Fibroblast of lung (primary cell): ENCODE measurements around the gene RIN3. TPM values are rescaled to one million over a fixed set of nuclear protein-coding genes. Genes with fewer than 3 reads are reported as not detected.
A peak's percentile ranks its signal among the peaks of the same experiment; 100 is the strongest.

Experiments
- DNase-seq, 2 donors: peaks; one replicate each; pipeline versions ENCODE4 v3.0.0 to v3.0.0-alpha.2; 2010; ENCODE audit warnings: low read depth in 2 of 2
- H2AFZ ChIP-seq: 2 replicates; pipeline ENCODE4 v1.5.1; 2012; ENCODE audit warnings: low read length, control low read depth, inconsistent platforms
- H3K27ac ChIP-seq: 2 replicates; pipeline ENCODE4 v1.5.1; 2011; ENCODE audit warnings: low read length, control low read depth; ENCODE audit not compliant: insufficient read depth
- H3K27me3 ChIP-seq: 2 replicates; pipeline ENCODE4 v1.5.1; 2011; ENCODE audit warnings: mild to moderate bottlenecking, low read length; ENCODE audit not compliant: control insufficient read depth, insufficient read depth
- H3K36me3 ChIP-seq: 2 replicates; pipeline ENCODE4 v1.5.1; 2011; ENCODE audit warnings: low read length; ENCODE audit not compliant: control insufficient read depth, insufficient read depth
- H3K4me1 ChIP-seq: 2 replicates; pipeline ENCODE4 v1.5.1; 2011; ENCODE audit warnings: low read length; ENCODE audit not compliant: control insufficient read depth, insufficient read depth; ENCODE audit errors: extremely low read depth
- H3K4me2 ChIP-seq: 2 replicates; pipeline ENCODE4 v1.5.1; 2011; ENCODE audit warnings: low read length, control low read depth; ENCODE audit not compliant: insufficient read depth; ENCODE audit errors: extremely low read depth
- H3K4me3 ChIP-seq, 4 experiments: fragments of 200-600 bp in 1 of 4; sonication (generic) in 1 of 4; replicated peaks in 1 of 4; 2 replicates each; pipeline ENCODE4 v1.5.1; 2011 to 2016; ENCODE audit warnings: low read length in 4 of 4, low read depth in 3 of 4, mild to moderate bottlenecking in 3 of 4, control low read depth in 2 of 4, inconsistent platforms in 1 of 4, mixed read lengths in 1 of 4; ENCODE audit not compliant: insufficient read depth in 1 of 4; ENCODE audit errors: control extremely low read depth in 1 of 4
- H3K79me2 ChIP-seq: 2 replicates; pipeline ENCODE4 v1.5.1; 2012; ENCODE audit warnings: mild to moderate bottlenecking, low read length, inconsistent platforms; ENCODE audit not compliant: control insufficient read depth, insufficient read depth
- H3K9ac ChIP-seq: 2 replicates; pipeline ENCODE4 v1.5.1; 2011; ENCODE audit warnings: mild to moderate bottlenecking, low read length, control low read depth; ENCODE audit not compliant: insufficient read depth
- H3K9me3 ChIP-seq: 2 replicates; pipeline ENCODE4 v1.5.1; 2012; ENCODE audit warnings: low read depth, low read length; ENCODE audit not compliant: control insufficient read depth, insufficient read depth
- H4K20me1 ChIP-seq: 2 replicates; pipeline ENCODE4 v1.5.1; 2011; ENCODE audit warnings: low read length; ENCODE audit not compliant: control insufficient read depth, insufficient read depth; ENCODE audit errors: extremely low read depth
- EZH2 ChIP-seq: IDR thresholded peaks from 2 replicates; pipeline ENCODE4 v1.5.1; 2012; ENCODE audit warnings: low read length, control low read depth, mild to moderate bottlenecking; ENCODE audit errors: missing control alignments
- polyA plus RNA-seq, 2 donors: library from polyadenylated mRNA; depleted of rRNA in 1 of 2; stranded (reverse) in 1 of 2; unstranded in 1 of 2; fragments of >200 nt; gene quantifications; 2 replicates each; pipeline ENCODE4 v1.2.1, GENCODE V29; 2011 to 2012; ENCODE audit warnings: missing spikeins in 1 of 2
- total RNA-seq: library from RNA; depleted of rRNA; stranded (reverse); fragments of >200 nt; gene quantifications from 2 replicates; pipeline ENCODE4 v1.2.1, GENCODE V29; 2014
- TF ChIP-seq, protein P1 (sequence below), 2 donors: IDR thresholded peaks in 1 of 2; conservative IDR thresholded peaks in 1 of 2; 1 replicate in 1 of 2; 2 replicates in 1 of 2; pipeline ENCODE4 v1.5.1; 2011 to 2012; ENCODE audit warnings: low read length in 2 of 2, control low read depth in 1 of 2, inconsistent platforms in 1 of 2, low read depth in 1 of 2, mild to moderate bottlenecking in 1 of 2

Gene RIN3
- total and polyA plus RNA-seq, 2 donors (not counting 1 experiment from before 2014, with no cell fraction given) = 8.9 to 9.2 TPM

DNA sequence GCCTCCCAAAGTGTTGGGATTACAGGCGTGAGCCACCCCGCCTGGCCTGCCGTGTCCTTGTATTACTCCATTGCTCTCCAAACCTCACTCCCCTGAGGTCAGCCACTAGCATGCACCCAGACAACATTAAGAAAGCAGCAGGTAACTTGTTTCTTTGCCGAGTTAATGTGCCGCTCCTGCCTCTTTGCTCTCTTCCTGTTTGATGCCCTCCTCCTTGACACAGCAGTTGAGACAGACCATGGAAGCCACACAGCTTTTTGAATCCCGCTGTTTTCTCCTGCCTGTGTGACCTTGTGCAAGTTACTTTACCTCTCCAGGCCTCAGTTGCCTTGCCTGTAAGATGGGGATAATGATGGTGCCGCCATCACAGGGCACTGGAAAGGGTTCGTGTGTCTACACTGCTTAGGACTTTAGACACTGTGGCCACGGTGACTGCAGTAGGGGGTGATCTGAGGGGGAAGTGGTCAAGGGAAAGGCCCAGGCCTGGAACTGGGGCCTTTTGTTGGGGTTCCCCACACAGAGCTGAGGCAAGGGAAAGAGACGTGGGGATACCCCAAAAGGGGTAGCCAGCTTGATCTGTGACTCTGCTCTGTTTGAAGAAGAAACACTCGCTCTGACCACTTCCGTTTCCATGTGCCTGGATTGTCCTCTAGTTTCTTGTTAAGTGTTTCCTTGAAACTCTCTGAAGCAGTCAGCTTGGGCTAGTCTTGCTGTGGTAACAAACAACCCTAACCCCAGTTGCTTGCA lies 69.3 kb downstream of the RIN3 start:
- Histone ChIP-seq H3K4me2 (no peak overlapping the region), H3K9ac (no peak overlapping the region), H3K4me3 (no peak overlapping the region), H3K27ac (no peak overlapping the region), H4K20me1 (no peaks in the 10 kb centered on the region), H3K4me1 (peaks cover 25% of the 10 kb centered on the region), H3K27me3 (no peaks in the 10 kb centered on the region), H2AFZ (no peak overlapping the region), H3K9me3 (no peaks in the 10 kb centered on the region), H3K79me2 (no peaks in the 10 kb centered on the region), H3K36me3 (peaks cover 2% of the 10 kb centered on the region)
- TF ChIP-seq EZH2 = no peak
- TF ChIP-seq, protein P1, sequence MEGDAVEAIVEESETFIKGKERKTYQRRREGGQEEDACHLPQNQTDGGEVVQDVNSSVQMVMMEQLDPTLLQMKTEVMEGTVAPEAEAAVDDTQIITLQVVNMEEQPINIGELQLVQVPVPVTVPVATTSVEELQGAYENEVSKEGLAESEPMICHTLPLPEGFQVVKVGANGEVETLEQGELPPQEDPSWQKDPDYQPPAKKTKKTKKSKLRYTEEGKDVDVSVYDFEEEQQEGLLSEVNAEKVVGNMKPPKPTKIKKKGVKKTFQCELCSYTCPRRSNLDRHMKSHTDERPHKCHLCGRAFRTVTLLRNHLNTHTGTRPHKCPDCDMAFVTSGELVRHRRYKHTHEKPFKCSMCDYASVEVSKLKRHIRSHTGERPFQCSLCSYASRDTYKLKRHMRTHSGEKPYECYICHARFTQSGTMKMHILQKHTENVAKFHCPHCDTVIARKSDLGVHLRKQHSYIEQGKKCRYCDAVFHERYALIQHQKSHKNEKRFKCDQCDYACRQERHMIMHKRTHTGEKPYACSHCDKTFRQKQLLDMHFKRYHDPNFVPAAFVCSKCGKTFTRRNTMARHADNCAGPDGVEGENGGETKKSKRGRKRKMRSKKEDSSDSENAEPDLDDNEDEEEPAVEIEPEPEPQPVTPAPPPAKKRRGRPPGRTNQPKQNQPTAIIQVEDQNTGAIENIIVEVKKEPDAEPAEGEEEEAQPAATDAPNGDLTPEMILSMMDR (conservative IDR thresholded peaks at IDR 0.05 in 1 of 2, IDR thresholded peaks at IDR 0.05 in 1 of 2; ENCODE audit: low read depth in 1 of 2, low read length in 2 of 2) = no peak
- DNase-seq = no peak

DNA sequence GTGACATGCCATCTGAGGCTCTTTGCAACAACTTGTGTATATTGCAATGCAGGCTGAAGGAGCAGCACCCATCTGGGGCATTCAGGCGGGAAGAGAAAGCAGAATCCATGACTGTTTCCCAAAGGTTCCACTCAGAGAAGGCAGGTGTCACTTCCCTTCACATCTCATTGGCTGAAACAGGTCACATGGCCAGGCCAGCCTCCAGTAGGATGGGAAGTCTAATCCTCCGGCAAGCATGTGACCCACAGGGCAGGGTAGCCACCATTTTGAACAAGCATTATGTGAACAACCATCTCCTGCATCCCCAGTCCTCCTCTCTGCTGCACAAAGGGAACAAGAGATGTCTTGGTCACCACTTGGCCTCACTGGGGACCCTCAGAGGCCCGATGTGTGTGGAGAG lies 70.6 kb downstream of the RIN3 start:
- Histone ChIP-seq H2AFZ (no peak overlapping the region), H3K36me3 (peaks cover 4% of the 10 kb centered on the region), H3K9ac (no peak overlapping the region), H3K4me1 (peaks cover 20% of the 10 kb centered on the region), H3K4me2 (no peak overlapping the region), H4K20me1 (no peaks in the 10 kb centered on the region), H3K4me3 (no peak overlapping the region), H3K9me3 (no peaks in the 10 kb centered on the region), H3K27me3 (no peaks in the 10 kb centered on the region), H3K27ac (no peak overlapping the region), H3K79me2 (no peaks in the 10 kb centered on the region)
- TF ChIP-seq, protein P1 (conservative IDR thresholded peaks at IDR 0.05 in 1 of 2, IDR thresholded peaks at IDR 0.05 in 1 of 2; ENCODE audit: low read depth in 1 of 2, low read length in 2 of 2) = no peak
- TF ChIP-seq EZH2 = no peak
- DNase-seq = no peak

DNA sequence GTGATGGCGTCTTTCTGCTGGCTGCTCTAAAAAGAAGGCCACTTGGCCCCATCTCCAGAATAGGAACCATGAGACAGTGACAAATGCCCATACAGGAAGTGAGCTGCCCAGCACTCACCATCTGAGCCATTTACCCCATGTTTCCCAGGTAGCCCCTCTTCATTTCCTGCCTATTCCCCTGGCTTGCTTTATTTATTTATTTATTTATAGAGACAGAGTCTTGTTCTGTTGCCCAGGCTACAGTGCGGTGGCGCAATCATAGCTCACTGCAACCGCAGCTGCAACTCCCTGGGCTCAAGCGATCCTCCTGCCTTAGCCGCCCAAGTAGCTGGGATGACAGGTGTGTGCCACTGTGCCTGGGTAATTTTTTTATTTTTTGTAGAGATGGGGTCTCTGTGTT lies 71.2 kb downstream of the RIN3 start:
- Histone ChIP-seq H3K4me1 (peaks cover 19% of the 10 kb centered on the region), H4K20me1 (no peaks in the 10 kb centered on the region), H2AFZ (no peak overlapping the region), H3K9ac (no peak overlapping the region), H3K79me2 (no peaks in the 10 kb centered on the region), H3K9me3 (no peaks in the 10 kb centered on the region), H3K4me2 (no peak overlapping the region), H3K36me3 (peaks cover 4% of the 10 kb centered on the region), H3K27ac (no peak overlapping the region), H3K4me3 (no peak overlapping the region), H3K27me3 (no peaks in the 10 kb centered on the region)
- DNase-seq = peak in 1 of 2 donors; percentile 53
- TF ChIP-seq, protein P1 (conservative IDR thresholded peaks at IDR 0.05 in 1 of 2, IDR thresholded peaks at IDR 0.05 in 1 of 2; ENCODE audit: low read depth in 1 of 2, low read length in 2 of 2) = no peak
- no peak for TF ChIP-seq EZH2
